ENCODE results near the gene METTL21C.
A peak's percentile ranks its signal among the peaks of the same experiment; 100 is the strongest.

METTL21C gene

DNA sequence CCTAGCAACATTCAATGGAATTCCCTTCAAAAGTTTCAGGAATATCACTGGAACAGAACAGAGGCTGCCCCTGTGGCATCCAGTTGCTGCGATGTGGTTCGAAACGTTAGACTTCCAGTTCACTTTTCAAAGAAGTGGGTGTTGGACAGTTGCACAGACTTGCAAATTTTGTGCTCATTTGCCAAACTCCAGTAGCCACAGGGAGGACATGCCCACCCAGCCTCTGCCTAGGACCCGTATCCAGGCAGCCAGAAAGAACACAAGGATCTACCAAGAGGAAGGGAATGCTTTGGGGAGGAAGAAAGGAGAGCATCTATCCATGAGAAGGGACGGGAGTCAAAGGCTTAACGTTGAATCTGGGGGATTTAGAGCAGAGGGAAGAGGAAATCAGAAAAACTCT lies at the start of gene METTL21C:
Gene METTL21C, minus strand, starts transcription at position 108 of the 400 bp plus-strand sequence. CDS start 546 bp downstream, outside the sequence.
- TF ChIP-seq, protein P1, sequence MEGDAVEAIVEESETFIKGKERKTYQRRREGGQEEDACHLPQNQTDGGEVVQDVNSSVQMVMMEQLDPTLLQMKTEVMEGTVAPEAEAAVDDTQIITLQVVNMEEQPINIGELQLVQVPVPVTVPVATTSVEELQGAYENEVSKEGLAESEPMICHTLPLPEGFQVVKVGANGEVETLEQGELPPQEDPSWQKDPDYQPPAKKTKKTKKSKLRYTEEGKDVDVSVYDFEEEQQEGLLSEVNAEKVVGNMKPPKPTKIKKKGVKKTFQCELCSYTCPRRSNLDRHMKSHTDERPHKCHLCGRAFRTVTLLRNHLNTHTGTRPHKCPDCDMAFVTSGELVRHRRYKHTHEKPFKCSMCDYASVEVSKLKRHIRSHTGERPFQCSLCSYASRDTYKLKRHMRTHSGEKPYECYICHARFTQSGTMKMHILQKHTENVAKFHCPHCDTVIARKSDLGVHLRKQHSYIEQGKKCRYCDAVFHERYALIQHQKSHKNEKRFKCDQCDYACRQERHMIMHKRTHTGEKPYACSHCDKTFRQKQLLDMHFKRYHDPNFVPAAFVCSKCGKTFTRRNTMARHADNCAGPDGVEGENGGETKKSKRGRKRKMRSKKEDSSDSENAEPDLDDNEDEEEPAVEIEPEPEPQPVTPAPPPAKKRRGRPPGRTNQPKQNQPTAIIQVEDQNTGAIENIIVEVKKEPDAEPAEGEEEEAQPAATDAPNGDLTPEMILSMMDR (conservative IDR thresholded peaks at IDR 0.05; ENCODE audit: low read length): no peak
- H3K4me3 ChIP-seq (ENCODE audit: low read length): no peak within 1 kb of the TSS
- no peak for DNase-seq (ENCODE audit: low read depth)

DNA sequence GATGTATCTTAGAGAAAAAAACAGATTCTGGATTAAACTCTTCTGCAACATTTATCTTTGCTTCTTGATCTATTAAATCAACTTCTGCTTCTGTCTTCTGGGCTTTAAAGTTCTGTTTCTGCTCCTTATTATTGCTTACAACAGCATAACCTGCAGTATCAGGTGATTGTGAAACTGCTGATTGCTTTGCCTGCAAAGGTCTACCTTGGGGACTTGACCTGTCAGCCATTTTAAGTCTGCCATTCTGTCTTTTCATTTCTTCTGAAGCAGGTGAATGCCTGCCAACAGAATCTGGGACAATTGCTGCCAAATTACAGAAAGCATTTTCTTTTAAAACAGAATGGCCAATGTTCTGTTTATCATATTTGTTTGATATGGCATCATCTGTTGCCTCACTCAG lies 47.7 kb upstream of the METTL21C start:
- TF ChIP-seq, protein P1 (conservative IDR thresholded peaks at IDR 0.05; ENCODE audit: low read length): no peak
- H3K4me3 ChIP-seq (ENCODE audit: low read length): no peak overlapping the region
- no peak for DNase-seq (ENCODE audit: low read depth)

DNA sequence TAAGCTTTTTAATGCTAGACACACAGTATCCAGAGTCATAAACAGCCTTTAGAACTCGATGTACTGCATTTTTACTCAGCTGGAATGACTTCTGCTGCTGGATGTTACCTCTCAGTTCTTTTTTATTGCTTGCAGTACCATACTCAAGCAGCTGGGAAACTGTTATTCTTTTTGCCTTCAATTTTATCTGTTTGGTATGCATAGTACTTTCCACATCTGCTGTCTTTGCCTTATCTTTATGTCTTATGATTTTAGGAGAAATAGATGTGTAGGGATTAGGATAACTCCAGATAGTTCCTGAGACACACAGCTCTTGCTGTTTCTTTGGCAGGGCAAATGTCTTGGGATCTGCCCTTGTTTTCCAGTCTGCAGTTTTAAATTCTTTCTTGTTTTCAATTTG lies 47.3 kb upstream of the METTL21C start:
- H3K4me3 ChIP-seq (ENCODE audit: low read length): no peak overlapping the region
- TF ChIP-seq, protein P1 (conservative IDR thresholded peaks at IDR 0.05; ENCODE audit: low read length): no peak
- DNase-seq (ENCODE audit: low read depth): no peak

DNA sequence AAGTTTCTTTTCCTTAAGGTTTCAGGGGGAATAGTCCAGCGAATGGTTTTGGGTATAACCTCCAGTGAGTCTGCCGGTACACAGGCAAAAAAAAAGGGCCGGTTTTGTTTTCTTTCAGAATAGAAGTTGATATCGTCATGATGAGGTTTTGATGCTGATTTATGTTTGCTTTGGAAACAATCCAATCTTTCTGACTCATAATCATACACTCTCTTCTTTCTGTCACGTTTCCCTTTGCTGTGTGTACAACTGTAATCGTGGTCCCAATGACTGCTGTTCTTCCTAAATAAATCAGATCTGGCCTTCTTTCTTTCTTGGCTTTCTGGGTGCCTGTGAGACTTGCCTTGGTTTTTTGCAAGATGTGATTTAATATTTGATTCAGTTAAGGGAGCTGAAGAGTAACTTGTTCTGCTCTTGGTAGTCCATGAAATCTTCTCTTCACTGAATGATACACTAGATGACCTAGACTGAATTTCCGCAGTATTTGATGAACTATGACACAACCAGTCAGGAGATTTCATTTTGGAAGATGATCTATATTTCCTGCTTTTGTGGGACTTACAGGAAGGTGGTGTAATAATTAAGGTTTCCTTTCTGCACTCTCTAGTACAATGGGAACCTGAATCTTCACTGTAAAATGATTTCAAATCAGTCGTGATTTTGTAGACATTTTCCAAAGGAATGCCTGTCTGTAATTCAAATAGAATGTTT lies 34.9 kb upstream of the METTL21C start:
- DNase-seq (ENCODE audit: low read depth): no peak

DNA sequence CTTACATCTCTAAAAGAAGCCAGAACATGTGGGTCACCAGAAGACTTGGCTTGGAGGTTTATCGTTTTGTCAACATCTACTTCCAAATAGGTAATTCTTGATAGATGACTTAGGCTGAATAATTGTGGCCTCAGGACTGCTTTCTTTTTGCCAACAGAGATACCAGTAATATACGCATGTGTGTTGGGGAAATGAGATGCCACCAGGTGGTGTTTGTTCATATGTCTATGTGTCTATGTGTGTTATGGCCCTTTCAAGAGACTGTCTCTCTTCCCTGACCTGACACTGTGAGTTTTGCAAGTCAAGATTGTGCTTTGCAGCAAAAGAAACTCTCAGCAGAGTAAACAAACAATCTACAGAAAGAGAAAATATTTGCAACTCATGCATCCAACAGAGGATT lies 31.6 kb upstream of the METTL21C start:
- TF ChIP-seq, protein P1 (conservative IDR thresholded peaks at IDR 0.05; ENCODE audit: low read length): peak; percentile 14; the same call in 1 of the 2 replicates
- DNase-seq (ENCODE audit: low read depth): no peak
- no peak overlapping the region for H3K4me3 ChIP-seq (ENCODE audit: low read length)

More for the DNA sequence above, 34.9 kb upstream of the METTL21C start:
- TF ChIP-seq, protein P1 (conservative IDR thresholded peaks at IDR 0.05; ENCODE audit: low read length): no peak
- no peak overlapping the region for H3K4me3 ChIP-seq (ENCODE audit: low read length)

DNA sequence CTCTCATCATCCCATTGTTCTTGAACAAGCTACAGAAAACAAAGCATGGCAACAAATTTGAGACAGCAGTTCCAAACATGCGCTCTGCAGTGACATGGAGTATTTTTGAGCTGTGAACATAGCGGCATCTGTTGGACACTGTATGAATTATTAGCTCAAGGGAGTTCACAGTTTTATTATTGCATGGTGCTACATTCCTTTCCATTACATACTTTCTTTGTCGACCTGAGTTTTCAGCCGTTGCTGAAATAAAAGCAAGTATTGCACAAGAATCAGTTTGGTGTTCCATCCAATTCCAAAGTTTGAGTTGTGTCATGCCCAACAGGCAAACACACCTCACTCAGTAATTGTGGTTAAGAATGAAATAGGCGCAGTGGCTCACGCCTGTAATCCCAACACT lies 30.1 kb upstream of the METTL21C start:
- peak; percentile 83 for DNase-seq (ENCODE audit: low read depth)
- TF ChIP-seq, protein P1 (conservative IDR thresholded peaks at IDR 0.05; ENCODE audit: low read length): peak; percentile 71
- H3K4me3 ChIP-seq (ENCODE audit: low read length): no peak overlapping the region

DNA sequence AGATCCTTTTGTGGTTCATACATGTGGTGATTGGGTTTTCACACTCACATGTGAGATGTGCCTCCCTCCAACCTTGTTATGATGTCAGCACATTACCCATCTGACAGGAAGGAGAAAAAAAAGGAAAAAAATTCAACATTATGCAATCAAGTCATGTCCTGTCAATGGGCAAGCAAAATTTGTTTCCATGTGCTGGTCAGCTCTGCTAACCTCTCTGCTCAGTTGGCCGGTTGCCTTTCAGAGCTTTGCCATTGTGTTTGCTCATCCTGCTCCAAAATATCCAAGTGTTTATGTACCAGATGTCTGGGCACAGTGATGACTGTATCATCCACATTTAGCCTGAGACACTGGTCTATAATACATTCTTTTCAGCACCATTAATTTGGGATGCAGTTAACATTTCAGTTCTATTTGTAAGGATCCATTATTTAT lies 27.0 kb upstream of the METTL21C start:
- DNase-seq (ENCODE audit: low read depth): peak; percentile 97
- H3K4me3 ChIP-seq (ENCODE audit: low read length): no peak overlapping the region
- TF ChIP-seq, protein P1 (conservative IDR thresholded peaks at IDR 0.05; ENCODE audit: low read length): no peak
